Motor neuron (in vitro differentiated cells): ENCODE results near the gene ELOVL1. TPM values are rescaled to one million over a fixed set of nuclear protein-coding genes. Genes with fewer than 3 reads are reported as not detected.

Experiments
- ATAC-seq, 8 experiments: fragments of 200-7000 bp; cut with Tn5 transposase; replicated peaks in 6 of 8; 2 replicates each; pipeline ENCODE4 v1.8.0; 2021; ENCODE audit warnings: mild to moderate bottlenecking in 8 of 8, moderate library complexity in 8 of 8
- H3K27ac ChIP-seq, 2 donors: fragments of 250-450 bp; sonication (Bioruptor Pico); 2 replicates each; pipeline ENCODE4 v1.9.0; 2021; ENCODE audit warnings: antibody characterized with exemption in 2 of 2, mild to moderate bottlenecking in 2 of 2, moderate library complexity in 1 of 2
- H3K4me1 ChIP-seq, 2 donors: fragments of 250-450 bp; sonication (Bioruptor Pico); replicated peaks in 1 of 2; 2 replicates each; pipeline ENCODE4 v1.6.1; 2021; ENCODE audit warnings: antibody characterized with exemption in 2 of 2, mild to moderate bottlenecking in 2 of 2, moderate library complexity in 1 of 2
- H3K4me3 ChIP-seq, 5 donors: fragments of 250-450 bp; sonication (Bioruptor Pico); 2 replicates each; pipeline ENCODE4 v1.9.0; 2021; ENCODE audit warnings: antibody characterized with exemption in 5 of 5, mild to moderate bottlenecking in 5 of 5, moderate library complexity in 4 of 5
- WGBS, 10 experiments: fragments of 450-650 bp; shearing (Covaris generic); methylation state at CpG; one replicate each; pipeline ENCODE4 v1.0.0; 2022; 5-methylcytosine and 5-hydroxymethylcytosine counted together
- in situ Hi-C, 9 experiments: fragments of 400-800 bp; cut with MboI; loops; one replicate each; pipeline ENCODE4 v1.15.0; 2021; ENCODE audit warnings: low sequenced_read_pairs in 9 of 9, low pct_unique_long_range_greater_than_20kb in 2 of 9; ENCODE audit not compliant: unreplicated experiment in 9 of 9
- total RNA-seq, 8 experiments: library from RNA; unstranded; fragments of 300-600 nt; gene quantifications; 2 replicates each; pipeline versions ENCODE4 v1.2.3 to v1.2.4, GENCODE V29; 2022

ELOVL1 gene
- total RNA-seq, 8 experiments from 2014 or later: 11.1 to 83.1 (median 24.5) TPM

DNA sequence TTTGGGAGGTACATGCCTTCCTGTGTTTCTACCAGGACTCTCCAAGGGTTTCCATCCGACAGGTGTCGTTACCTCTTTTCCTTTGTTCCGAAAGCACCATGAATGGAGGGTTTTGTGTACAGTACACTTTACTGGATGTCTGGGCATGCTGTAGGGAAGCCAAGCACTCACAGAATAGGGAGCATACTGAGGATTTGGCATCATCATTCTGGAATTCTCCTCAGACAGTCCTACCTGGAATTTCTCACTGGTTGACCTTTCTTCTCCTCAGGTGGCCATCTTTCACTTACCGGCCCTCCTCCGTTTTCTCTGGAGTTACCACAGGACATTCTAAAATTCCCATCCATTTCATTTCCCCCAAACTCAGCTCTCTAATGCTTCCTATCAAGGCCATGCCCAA lies 36.1 kb downstream of the ELOVL1 start:
- H3K27ac ChIP-seq: no peak overlapping the region
- H3K4me3 ChIP-seq: no peak overlapping the region
- in situ Hi-C loops: no loop called here
- H3K4me1 ChIP-seq: peaks cover 0 to 2% of the 10 kb centered on the region in 2 donors
- ATAC-seq: no peak
- WGBS, 10 experiments: 93 to 100% (median 100%) methylated on average over 1 to 5 of the region's 5 CpGs; no CpG with 5 or more reads in 1 of the 10 experiments

DNA sequence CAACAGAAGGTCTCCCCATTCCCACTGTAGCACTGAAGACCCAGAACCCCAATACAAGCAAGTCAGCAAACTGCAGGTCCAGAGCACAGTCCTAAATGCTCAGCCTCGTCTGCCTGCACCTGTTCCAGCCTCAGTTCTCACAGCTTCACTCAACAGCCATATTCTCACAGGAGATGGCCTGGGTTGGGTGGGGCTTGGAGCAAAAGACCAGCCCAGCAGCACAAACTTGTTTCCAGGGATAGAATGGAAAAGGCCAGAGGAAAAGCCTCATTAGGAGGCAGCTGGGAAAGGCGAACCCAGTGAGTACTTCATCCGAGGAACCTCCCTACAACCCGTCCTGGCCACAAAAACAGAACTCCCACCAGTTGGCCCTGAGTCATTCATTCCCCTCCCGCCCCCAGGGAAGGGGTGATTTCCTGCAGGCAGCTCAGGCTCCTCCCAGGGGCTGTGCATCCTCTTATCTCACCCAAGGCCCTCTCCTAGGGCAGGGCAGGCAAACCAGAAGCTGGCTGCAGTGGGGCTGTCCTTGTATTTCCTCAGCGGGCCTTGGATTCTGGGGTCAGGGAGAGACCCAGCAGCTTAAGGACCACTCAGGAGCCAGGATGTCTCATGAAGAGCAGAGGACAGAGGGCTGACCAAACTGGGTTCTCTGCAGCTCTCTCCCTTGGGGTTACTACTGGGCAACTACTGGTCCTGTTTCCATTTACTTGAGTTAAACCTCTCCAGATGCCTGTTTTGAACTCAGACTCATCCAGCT lies 37.6 kb downstream of the ELOVL1 start:
- in situ Hi-C loops: no loop called here
- ATAC-seq: peak in 6 of 8 experiments; percentile 15 to 99 (median 54)
- H3K4me3 ChIP-seq: no peak overlapping the region
- peaks cover 0 to 2% of the 10 kb centered on the region in 2 donors for H3K4me1 ChIP-seq
- H3K27ac ChIP-seq: no peak overlapping the region
- whole genome bisulfite sequencing, 10 experiments: 0 to 100% (median 58%) methylated on average over 1 to 5 of the region's 6 CpGs; no CpG with 5 or more reads in 3 of the 10 experiments

DNA sequence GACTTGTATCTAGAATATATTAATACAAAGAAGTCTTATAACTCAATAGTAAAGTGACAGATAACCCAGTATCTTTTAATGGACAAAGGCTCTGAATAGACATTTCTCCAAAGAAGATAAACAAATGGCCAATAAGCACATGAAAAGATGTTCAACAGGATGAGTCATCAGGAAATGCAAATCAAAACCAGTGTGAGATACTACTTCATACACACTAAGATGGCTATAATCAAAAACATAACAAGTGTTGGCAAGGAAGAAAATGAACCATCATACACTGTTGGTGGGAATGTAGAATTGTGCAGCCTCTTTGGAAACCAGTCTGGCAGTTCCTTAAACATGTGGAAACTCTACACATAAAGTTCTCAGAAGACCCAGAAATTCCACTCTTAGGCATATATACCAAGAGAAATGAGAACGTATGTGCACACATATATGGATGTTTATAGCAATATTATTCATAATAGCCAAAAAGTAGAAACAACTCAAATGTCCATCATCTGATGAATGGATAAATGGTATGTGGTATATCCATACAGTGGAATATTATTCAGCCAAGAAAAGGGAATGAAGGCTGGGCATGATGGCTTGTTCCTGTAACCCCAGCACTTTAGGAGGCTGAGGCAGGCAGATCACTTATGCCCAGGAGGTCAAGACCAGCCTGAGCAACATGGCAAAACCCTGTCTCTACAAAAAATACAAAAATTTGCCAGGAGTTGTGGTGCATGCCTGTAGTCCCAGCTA lies 40.1 kb downstream of the ELOVL1 start:
- Histone ChIP-seq H3K4me3 (no peak overlapping the region), H3K4me1 (peaks cover 0 to 2% of the 10 kb centered on the region in 2 donors), H3K27ac (no peak overlapping the region)
- ATAC-seq: peak in 1 of 8 experiments; percentile 14
- 27 to 100% (median 100%) methylated on average over 1 of the region's 1 CpG; no CpG with 5 or more reads in 2 of the 10 experiments for WGBS, 10 experiments
- in situ Hi-C loops: no loop called here

DNA sequence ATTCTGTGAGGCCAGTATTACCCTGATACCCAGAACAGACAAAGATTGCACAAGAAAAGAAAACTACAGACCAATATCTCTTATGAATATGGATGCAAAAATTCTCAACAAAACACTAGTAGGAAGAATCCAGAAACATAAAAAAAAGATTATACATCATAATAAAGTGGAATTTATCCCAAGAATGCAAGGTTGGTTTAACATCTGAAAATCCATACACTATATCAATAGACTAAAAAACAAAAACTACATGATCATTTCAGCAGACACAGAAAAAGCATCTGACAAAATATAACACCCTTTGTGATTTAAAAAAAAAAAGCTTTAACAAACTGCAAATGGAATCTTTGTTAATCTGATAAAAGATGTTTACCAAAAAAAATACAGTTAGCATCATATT lies 42.4 kb downstream of the ELOVL1 start:
- Histone ChIP-seq H3K4me1 (no peaks in the 10 kb centered on the region), H3K4me3 (no peak overlapping the region), H3K27ac (no peak overlapping the region)
- ATAC-seq: no peak
- in situ Hi-C loops: no loop called here

DNA sequence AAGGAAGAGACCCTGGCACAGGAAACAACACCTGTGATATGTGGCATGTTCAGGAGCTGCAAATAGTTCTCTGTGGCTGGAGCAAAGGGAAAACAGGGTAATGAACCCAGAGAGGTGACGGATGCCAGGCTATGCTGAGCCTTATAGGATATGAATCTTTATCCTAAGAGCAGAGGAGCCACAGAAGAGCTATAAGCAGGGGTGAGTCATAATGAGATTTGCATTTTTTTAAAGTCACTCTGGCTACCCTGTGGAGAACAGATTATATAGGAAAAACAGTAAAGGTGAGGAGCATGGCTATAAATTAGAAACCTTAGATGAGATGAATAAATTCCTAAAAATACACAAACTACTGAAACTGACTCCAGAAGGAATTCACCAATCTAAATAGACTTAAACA lies 43.0 kb downstream of the ELOVL1 start:
- no peak for ATAC-seq
- WGBS, 10 experiments: 57 to 100% (median 86%) methylated on average over 1 of the region's 1 CpG; no CpG with 5 or more reads in 2 of the 10 experiments
- Histone ChIP-seq H3K4me1 (no peaks in the 10 kb centered on the region), H3K4me3 (no peak overlapping the region), H3K27ac (no peak overlapping the region)
- in situ Hi-C loops: no loop called here

DNA sequence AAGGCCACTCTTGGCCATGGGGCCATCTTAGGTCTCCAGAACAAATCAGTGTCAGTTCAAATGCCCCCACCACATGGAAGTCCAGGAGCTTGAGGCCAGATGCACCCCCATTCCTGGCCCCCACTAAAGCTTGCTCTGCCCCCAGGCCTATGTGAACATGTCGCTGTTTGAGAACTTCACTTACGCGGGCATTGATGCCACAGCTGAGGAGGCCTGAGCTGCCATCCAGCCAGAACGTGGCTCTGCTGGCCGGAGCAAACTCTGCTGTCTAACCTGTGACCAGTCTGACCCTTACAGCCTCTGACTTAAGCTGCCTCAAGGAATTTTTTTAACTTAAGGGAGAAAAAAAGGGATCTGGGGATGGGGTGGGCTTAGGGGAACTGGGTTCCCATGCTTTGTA lies 45.3 kb downstream of the ELOVL1 start:
- in situ Hi-C loops: no loop called here
- ATAC-seq: no peak
- no peak overlapping the region for H3K4me3 ChIP-seq
- WGBS, 10 experiments: 33 to 100% (median 90%) methylated on average over 2 to 4 of the region's 5 CpGs; no CpG with 5 or more reads in 5 of the 10 experiments
- no peaks in the 10 kb centered on the region for H3K4me1 ChIP-seq
- H3K27ac ChIP-seq: no peak overlapping the region

DNA sequence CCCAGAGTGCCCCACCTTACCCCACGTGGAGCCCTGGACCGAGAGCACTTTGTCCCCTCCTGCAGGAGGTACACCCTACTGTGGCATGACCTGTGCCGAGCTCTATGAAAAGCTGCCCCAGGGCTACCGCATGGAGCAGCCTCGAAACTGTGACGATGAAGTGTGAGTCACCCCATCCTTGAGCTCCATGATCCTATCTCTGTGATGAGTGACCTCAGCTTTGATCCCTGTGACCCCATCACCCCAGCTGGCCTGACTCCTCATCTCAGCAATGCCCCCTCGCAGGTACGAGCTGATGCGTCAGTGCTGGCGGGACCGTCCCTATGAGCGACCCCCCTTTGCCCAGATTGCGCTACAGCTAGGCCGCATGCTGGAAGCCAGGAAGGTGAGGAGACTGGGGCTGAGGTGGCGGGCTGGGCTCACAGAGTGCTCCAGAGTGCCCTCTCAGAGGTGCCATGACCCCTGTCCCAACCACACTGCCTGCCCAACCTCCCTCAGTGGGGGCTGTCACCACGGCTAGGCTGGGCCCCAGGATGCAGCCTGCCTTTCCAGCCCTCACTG lies 46.4 kb downstream of the ELOVL1 start:
- no peak overlapping the region for H3K4me3 ChIP-seq
- H3K4me1 ChIP-seq: no peaks in the 10 kb centered on the region
- no peak overlapping the region for H3K27ac ChIP-seq
- ATAC-seq: no peak
- WGBS, 10 experiments: 49 to 100% (median 89%) methylated on average over 2 to 9 of the region's 16 CpGs; no CpG with 5 or more reads in 6 of the 10 experiments
- in situ Hi-C loops: no loop called here

DNA sequence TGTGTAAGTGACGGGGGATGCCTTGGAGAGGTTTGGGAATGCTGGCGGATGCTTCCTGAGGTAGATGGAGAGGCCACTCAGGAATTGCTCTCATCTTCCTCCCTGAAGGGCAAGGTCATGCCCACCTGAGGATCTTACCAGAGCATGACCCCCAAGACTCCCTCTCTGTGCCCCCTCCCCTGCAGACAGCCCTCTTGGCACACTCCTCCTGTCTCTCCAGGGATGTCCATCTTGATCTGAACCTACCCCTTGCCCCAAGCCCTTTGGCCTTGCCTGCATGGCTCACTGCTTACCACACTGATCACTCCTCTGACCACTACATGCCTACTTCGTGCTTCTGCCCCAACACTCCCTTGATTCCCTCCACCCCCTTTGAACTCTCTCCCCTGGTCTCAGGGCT lies 48.0 kb downstream of the ELOVL1 start:
- in situ Hi-C loops: no loop called here
- Histone ChIP-seq H3K27ac (no peak overlapping the region), H3K4me1 (no peaks in the 10 kb centered on the region), H3K4me3 (no peak overlapping the region)
- ATAC-seq: no peak
- 80 to 100% (median 100%) methylated on average over 1 to 3 of the region's 3 CpGs; no CpG with 5 or more reads in 4 of the 10 experiments for WGBS, 10 experiments

DNA sequence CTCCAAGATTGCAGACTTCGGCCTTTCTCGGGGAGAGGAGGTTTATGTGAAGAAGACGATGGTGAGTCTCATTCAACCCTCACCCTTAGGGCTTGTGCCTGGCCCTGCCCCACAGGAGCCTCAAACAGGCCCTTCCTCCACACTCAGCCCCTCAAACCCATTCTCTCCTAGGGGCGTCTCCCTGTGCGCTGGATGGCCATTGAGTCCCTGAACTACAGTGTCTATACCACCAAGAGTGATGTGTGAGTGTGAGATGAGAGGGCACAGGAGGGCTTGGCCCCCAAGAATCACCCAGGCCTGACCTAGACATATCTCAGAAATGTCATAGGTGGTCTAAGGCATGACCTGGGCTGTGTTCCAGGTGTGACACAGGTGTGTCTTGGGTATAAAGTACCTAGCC lies 48.5 kb downstream of the ELOVL1 start:
- in situ Hi-C loops: no loop called here
- WGBS, 10 experiments: 80 to 100% (median 100%) methylated on average over 1 to 4 of the region's 5 CpGs; no CpG with 5 or more reads in 5 of the 10 experiments
- Histone ChIP-seq H3K4me3 (no peak overlapping the region), H3K4me1 (no peaks in the 10 kb centered on the region), H3K27ac (no peak overlapping the region)
- no peak for ATAC-seq

DNA sequence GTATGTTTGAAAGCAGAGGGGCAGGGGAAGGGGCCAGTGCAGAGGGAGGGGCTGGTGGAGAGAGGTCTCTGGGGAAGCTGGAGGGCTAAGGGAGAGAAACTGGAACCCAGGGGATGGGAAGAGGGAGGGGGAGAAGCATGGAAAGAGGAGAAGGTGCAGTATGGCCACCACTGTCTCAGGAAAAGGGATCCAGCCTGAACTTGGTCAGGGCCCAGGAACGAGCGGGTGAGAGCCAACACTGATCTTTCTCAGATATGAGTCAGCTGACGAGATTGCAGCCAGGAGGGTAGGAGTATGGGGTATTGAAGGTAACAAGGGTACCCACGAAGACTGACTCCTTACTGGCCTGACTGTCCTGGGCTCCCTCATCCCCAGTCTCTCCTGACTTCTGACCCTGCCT lies 49.0 kb downstream of the ELOVL1 start:
- in situ Hi-C loops: no loop called here
- H3K4me1 ChIP-seq: no peaks in the 10 kb centered on the region
- no peak overlapping the region for H3K27ac ChIP-seq
- ATAC-seq: no peak
- no peak overlapping the region for H3K4me3 ChIP-seq
- WGBS, 10 experiments: 0 to 100% (median 87%) methylated on average over 1 to 3 of the region's 4 CpGs; no CpG with 5 or more reads in 7 of the 10 experiments

DNA sequence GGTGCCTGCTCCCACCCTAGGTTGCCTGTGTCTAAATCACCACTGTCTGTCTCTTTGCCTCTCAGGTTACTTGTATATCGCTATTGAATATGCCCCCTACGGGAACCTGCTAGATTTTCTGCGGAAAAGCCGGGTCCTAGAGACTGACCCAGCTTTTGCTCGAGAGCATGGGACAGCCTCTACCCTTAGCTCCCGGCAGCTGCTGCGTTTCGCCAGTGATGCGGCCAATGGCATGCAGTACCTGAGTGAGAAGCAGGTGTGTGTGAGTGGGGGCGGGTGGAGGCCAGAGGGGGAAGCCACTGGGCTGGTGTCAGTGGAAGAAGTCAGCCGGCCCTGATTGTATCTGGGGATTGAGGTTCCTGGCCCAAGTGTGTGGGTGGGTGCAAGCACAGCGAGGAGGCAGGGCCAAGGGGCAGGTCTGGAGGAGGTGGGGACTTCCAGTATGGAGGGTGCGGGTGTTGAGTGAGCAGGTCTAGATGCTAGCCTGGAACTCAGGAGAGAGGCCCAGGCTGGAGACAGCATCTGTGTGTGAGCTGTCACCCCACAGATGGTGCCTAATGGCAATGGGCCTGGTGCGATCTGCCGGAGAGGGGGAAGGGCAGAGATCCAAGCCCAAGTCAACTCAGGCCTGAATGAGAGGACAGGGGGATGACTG lies 49.9 kb downstream of the ELOVL1 start:
- Histone ChIP-seq H3K4me3 (no peak overlapping the region), H3K4me1 (no peaks in the 10 kb centered on the region), H3K27ac (no peak overlapping the region)
- WGBS, 10 experiments: 40 to 100% (median 83%) methylated on average over 1 to 11 of the region's 15 CpGs; no CpG with 5 or more reads in 3 of the 10 experiments
- in situ Hi-C loops: no loop called here
- ATAC-seq: peak in 5 of 8 experiments; percentile 28 to 81 (median 54)

DNA sequence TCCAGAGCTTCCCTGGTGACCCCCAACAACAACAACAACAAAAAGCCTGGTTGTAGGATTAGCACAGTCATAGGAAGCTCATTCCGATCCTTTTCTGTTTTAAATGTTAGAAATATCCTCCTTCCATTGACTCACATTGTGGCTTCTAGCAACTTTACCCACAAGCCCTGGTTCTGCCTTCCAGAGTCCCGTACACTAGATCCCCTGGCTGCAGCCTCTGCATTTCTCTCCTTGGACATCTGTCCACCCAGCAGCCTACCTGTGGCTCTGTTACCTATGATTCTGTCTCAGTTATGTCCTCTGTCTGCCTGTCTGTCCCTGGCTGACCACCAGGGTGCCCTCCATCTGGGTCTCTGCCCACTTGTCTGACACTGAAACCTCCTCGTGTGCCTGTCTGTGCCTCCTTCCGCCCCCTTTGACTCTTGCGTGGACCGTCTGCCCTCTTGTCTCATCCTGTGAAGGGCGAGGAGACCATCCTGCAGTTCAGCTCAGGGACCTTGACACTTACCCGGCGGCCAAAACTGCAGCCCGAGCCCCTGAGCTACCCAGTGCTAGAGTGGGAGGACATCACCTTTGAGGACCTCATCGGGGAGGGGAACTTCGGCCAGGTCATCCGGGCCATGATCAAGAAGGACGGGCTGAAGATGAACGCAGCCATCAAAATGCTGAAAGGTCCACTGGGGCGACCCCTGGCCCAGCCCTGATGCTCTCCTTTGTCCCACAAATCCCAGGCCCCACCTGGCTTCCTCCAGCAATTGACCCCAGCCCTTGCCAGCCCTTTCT lies 50.9 kb downstream of the ELOVL1 start:
- Histone ChIP-seq H3K4me1 (no peaks in the 10 kb centered on the region), H3K4me3 (no peak overlapping the region), H3K27ac (no peak overlapping the region)
- peak in 1 of 8 experiments; percentile 18 for ATAC-seq
- in situ Hi-C loops: no loop called here
- 40 to 91% (median 79%) methylated on average over 1 to 16 of the region's 16 CpGs; no CpG with 5 or more reads in 1 of the 10 experiments for WGBS, 10 experiments
